GM18519 (cell line): ENCODE measurements around the gene TERT.
"Not testable (repeated sequence)": the region's sequence is repeated elsewhere in the genome, so short reads cannot be mapped to it uniquely, and the experiment has no call there.

Source experiments
- ATAC-seq: cut with Tn5 transposase; IDR thresholded peaks from one replicate; pipeline ENCODE4 v1.9.1; 2021; ENCODE audit warnings: mild to moderate bottlenecking, moderate library complexity; ENCODE audit not compliant: unreplicated experiment, low FRiP score

Gene TERT

DNA sequence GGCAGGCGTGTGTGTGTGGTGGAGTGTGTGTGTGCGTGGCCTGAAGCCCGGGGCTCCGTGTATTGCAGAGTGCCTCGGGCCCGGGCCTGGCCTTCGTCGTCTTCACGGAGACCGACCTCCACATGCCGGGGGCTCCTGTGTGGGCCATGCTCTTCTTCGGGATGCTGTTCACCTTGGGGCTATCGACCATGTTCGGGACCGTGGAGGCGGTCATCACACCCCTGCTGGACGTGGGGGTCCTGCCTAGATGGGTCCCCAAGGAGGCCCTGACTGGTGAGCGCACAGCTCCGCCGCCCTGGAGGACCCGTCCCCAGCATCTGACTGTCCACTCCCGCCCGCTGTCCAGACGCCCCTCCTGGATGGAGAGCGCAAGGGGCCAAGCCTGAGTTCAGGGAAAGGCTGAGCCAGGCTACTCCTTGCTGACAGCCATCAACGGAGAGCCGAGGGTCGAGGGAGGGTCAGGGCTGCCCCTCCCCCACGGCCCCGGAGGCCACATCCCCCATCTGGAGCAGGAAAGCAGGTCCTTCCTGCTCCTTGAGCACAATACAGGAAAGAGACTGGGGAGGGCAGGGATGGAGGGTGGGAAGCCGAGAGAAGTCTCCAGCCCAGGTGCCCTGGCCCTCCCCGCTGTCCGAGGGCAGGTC is 51.3 kb downstream of the TERT start:
- no peak for ATAC-seq

DNA sequence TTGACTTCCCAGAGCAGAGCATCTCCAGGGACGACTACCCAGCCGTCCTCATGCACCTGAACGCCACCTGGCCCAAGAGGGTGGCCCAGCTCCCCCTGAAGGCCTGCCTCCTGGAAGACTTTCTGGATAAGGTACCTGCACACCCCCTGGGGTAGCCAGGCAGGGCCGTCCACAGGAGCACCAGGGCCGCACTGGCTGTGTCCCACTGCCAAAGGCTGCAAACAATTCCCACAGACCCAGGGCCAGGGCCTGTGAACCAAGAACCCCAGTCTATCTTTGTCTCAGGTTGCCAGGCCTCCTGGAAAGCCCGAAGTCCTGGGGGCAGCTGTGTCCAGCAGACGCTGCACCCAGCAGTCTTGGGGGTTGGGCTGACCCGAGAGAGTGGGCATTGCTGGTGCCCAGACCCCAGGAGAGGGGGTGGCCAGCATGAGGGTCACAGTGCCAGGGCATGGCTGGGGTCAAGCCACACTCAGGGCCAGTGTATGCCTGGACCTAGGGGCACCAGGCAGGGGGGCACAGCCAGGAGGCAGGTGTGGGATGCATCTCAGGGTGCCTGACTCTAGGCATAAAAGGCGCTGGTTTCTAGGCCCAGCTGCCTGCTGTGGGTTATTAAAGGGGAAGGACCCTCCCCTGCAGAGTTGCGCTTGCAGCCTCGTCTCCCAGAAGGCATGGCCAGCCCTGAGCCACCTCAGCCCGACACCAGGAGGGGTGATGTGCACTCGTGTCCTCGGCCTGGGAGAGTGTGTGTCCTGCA is 52.0 kb downstream of the TERT start:
- no peak for ATAC-seq

DNA sequence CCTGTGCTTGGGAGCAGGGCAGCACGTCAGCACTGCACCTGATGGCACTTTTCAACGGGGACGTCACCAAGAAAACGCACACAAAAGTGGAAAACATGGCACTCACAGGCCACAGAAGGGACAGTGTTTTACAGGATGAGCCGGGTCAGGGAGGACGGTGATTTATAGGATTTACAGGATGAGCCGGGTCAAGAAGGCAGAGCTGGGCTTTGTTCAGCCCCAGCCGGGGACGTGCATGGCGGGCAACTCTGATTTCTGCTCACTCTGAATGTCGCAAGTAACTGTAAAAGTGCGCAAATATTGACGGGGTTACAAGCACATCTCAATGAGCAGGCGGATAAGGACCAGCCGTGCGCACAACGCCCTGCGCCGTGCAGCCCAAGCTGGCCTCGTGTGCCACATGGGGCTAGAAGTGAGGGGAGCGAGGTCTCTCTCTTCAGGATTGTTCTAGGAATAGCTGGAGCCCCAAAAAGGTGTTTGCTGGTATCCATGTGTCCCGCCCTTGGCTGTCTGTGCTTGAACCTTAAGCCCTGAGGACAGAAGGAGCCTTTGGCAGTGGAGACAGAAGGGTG is 53.3 kb downstream of the TERT start:
- ATAC-seq = no peak

- no peak for ATAC-seq
Observed at GRCh38 chr5:1240496-1241260, 54.2 kb downstream of the TERT start.

- ATAC-seq = no peak
Observed at GRCh38 chr5:1239505-1240251, 55.2 kb downstream of the TERT start.

- ATAC-seq = no peak
Observed at GRCh38 chr5:1235838-1236237, 59.0 kb downstream of the TERT start.

DNA sequence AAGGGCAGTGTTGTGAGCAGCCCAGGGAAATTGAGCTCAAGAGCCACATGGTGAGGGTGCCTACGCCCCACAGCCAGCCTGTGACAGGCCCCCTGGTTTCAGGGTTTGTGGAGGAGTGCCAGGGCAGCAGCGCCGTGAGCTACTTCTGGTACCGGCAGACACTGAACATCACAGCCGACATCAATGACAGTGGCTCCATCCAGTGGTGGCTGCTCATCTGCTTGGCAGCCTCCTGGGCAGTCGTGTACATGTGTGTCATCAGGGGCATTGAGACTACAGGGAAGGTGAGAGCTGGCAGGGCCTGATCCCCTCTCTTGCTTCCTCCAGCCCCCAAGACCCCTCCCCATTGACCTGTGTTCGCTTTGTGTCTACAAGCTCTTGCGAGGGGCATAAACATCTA is 59.5 kb downstream of the TERT start:
- no peak for ATAC-seq

DNA sequence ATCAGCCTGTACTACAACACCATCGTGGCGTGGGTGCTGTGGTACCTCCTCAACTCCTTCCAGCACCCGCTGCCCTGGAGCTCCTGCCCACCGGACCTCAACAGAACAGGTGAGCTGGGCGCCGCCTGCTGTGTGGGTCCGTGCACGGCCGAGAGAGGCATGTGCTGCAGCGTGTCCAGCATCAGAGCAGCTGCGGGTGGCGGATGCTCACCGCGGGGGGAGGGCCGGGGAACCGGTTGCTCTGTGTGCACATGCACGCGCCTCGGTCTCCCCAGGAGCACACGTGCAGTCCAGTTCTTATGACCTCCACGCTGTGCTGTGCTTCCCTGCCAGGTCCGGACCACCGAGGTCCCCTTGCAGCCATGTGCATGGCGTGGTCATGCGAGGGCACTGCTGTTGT is 62.1 kb downstream of the TERT start:
- ATAC-seq = no peak

GRCh38 chr5:1231354-1231905 is 63.4 kb downstream of the TERT start:
- ATAC-seq = no peak

GRCh38 chr5:1230551-1230950 is 64.3 kb downstream of the TERT start:
- ATAC-seq = no peak

DNA sequence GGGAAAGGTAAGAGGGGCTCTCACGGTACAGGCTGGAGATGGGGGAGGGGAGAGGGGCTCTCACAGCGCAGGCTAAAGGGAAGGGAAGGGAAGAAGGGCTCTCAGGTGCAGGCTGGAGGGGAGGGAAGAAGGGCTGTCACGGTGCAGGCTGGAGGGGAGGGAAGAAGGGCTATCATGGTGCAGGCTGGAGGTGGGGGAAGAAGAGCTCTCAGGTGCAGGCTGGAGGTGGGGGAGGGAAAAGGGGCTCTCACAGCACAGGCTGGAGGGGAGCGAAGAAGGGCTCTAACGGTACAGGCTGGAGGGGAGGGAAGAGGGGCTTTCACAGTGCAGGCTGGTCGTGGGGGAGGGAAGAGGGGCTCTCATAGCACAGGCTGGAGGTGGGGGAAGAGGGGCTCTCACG is 65.0 kb downstream of the TERT start:
- ATAC-seq = no peak

DNA sequence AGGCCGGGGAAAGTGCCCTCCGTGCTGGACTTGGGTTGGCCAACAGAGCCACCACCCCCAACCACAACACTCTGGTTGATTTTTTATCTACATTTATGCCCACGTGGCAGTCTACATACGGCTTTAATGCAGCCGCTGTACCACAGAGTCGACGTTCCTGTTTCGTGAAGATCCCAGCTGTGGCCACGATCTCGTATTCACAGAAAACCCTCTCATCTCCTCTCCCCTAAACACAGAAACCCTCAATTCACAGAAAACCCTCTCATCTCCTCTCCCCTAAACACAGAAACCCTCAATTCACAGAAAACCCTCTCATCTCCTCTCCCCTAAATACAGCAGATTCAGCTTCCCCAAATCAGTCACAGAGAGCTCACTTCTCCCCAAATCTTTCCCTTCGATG is 65.8 kb downstream of the TERT start:
- ATAC-seq = not testable (repeated sequence)

- ATAC-seq = no peak
Observed at GRCh38 chr5:1228120-1228519, 66.7 kb downstream of the TERT start.

DNA sequence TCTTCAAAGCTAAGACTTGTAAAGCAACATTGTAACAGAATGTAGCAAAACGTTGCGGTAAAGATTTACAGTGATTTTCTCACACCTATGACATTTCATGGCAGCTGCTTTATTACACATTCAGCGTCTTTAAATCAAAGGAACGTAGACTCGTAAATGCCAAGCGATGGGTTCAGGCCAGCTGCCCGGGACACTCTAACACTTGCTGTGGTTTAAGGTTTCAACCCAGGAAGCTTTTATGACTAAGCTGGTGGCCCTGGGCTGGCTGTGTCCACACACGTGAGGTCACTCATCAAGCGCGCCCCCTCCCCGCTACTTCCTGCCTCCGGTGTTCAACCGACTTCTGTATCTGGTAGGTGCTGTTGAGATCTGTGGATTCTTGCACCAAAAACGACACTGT is 67.2 kb downstream of the TERT start:
- no peak for ATAC-seq

DNA sequence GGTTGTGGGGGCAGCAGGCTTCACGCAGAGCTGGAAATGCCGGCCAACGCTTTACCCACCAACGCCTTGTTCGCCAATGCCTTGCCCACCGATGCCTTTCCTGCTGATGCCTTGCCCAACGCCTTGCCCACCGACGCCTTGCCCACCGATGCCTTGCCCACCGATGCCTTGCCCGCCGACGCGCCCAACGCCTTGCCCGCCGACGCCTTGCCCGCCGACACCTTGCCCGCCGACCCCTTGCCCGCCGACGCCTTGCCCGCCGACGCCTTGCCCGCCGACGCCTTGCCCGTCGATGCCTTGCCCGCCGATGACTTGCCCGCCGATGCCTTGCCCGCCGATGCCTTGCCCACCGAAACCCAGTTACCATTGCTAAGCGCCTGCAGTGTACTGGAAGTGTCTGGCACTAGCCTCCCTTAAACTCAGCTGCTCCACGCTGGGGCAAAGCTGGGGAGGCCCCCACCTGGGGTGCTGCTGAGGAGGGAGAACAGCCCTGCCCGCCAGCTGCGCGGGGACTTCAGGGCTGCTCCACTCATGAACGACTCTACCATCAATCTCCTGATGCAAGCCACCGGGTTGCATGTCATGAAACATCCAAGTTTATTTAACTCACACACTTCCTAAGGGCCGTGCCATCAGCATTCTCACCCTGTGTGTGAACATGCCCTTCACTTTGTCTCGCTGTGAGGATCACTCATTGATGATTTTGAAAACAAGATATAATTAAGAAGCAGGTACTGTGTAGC is 67.9 kb downstream of the TERT start:
- no peak for ATAC-seq

GRCh38 chr5:1226231-1226630 is 68.6 kb downstream of the TERT start:
- ATAC-seq = no peak

DNA sequence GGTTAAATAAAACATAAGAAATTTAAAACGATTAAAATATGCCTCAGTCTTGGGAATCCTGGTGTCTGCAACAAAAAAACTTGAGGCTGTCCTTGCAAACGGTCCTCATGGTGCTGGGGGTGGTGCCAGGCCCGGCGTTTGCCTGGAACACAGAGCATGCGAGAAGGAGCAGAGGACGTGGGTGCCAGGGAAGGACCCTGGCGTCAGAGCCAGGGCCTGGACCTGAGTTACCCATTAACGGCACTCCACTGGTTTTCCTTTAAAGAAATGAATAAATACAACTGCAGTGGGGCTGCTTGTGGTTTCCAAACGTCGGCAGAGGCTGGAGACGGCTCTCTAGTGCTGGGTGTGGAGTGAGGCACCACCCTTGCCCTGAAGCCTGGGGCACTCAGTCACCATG is 69.8 kb downstream of the TERT start, which contains the start of gene SLC6A18:
SLC6A18 (plus strand) TSS at position 301 of the 400 bp plus-strand sequence; CDS start at position 398, 97 bp downstream.
- no peak for ATAC-seq

GRCh38 chr5:1224631-1225030 is 70.2 kb downstream of the TERT start:
- no peak for ATAC-seq

- no peak for ATAC-seq
Observed at GRCh38 chr5:1223278-1223670, 71.6 kb downstream of the TERT start.
